ENCODE results near the gene ANKRD10. TPM values are rescaled to one million over a fixed set of nuclear protein-coding genes. Genes with fewer than 3 reads are reported as not detected.

The ANKRD10 gene
- total and polyA plus RNA-seq, 10 of the 15 experiments (the other 5 are each of a cell fraction or from before 2014, with no cell fraction given) = 47.1 to 199 (median 97.2) TPM

- H3K79me2 ChIP-seq (ENCODE audit: control insufficient read depth, insufficient read depth, low read length) = no peaks in the 10 kb centered on the region
- no peak overlapping the region for H3K4me2 ChIP-seq (ENCODE audit: control insufficient read depth, insufficient read depth)
- CTCF ChIA-PET = interaction anchor here (0.7 to 1.4 kb wide), 2 partner anchors 197 to 225 kb away, joined by 3 read pairs; no protein-coding TSS in a partner anchor
- intact Hi-C loops (cut with micrococcal nuclease; ENCODE audit: unreplicated experiment) = no loop called here
- peak; percentile 37 for ATAC-seq
- H3K27ac ChIP-seq (ENCODE audit: control insufficient read depth, insufficient read depth) = no peak overlapping the region
- no peak overlapping the region for H3K4me3 ChIP-seq
- in situ Hi-C loops (cut with MboI) = no loop called here
- no peaks in the 10 kb centered on the region for H3K4me1 ChIP-seq (ENCODE audit: control insufficient read depth, insufficient read depth, low read length)
- H3K9ac ChIP-seq (ENCODE audit: control insufficient read depth, insufficient read depth, low read length) = no peak overlapping the region
- no peaks in the 10 kb centered on the region for H3K27me3 ChIP-seq (replicated peaks in 1 of 2; ENCODE audit: control insufficient read depth in 2 of 2, insufficient read depth in 2 of 2, low read length in 1 of 2)
- POLR2A ChIA-PET = no interaction called here
- H2AFZ ChIP-seq (ENCODE audit: control insufficient read depth, low read depth, low read length) = no peak overlapping the region
- BruUV-seq (replicated peaks) = no TSS peak
- H3K36me3 ChIP-seq (ENCODE audit: control insufficient read depth in 2 of 2, insufficient read depth in 2 of 2, low read length in 1 of 2) = no peaks in the 10 kb centered on the region
- no peak for FAIRE-seq
- no peak for DNase-seq (ENCODE audit: low read depth, low spot score)
- SMC1A ChIA-PET (ENCODE audit: uncharacterized antibody, unreplicated experiment) = no interaction called here
- no peaks in the 10 kb centered on the region for H4K20me1 ChIP-seq (ENCODE audit: control insufficient read depth, insufficient read depth)
- no peaks in the 10 kb centered on the region; the same call in 2 of the 3 replicates for H3K9me3 ChIP-seq (replicated peaks; ENCODE audit: control insufficient read depth, insufficient read depth, low read length)
- RAD21 ChIA-PET (ENCODE audit: unreplicated experiment) = no interaction called here
- WGBS (ENCODE audit: insufficient coverage, insufficient replicate concordance, low lambda C conversion rate, missing lambda C conversion rate) = 38% methylated on average over 34 of the region's 34 CpGs
- TF ChIP-seq NRF1 (conservative IDR thresholded peaks at IDR 0.05; ENCODE audit: low read depth, low read length) (no peak), BCL3 (IDR thresholded peaks at IDR 0.05; ENCODE audit: borderline replicate concordance, insufficient read depth, low read depth, low read length, poor library complexity, severe bottlenecking) (peak; percentile 37), SP1 (IDR thresholded peaks at IDR 0.05; ENCODE audit: low read depth, low read length) (no peak), PKNOX1 (IDR thresholded peaks at IDR 0.05) (0 out of 2 replicates have a peak, but pooled peaks have one; percentile 17), PML (IDR thresholded peaks at IDR 0.05; ENCODE audit: low read length) (no peak), BHLHE40 (IDR thresholded peaks at IDR 0.05; ENCODE audit: borderline replicate concordance in 1 of 2, low read depth in 2 of 2, low read length in 1 of 2) (peak in 1 of 2 experiments; percentile 33; a peak in 1 of 4 replicates), PAX5 (IDR thresholded peaks at IDR 0.05; ENCODE audit: borderline replicate concordance, low read depth, low read length) (no peak), PBX3 (IDR thresholded peaks at IDR 0.05; ENCODE audit: insufficient replicate concordance, low read depth, low read length) (no peak), ATF7 (IDR thresholded peaks at IDR 0.05; ENCODE audit: low read depth) (no peak), TBL1XR1 (IDR thresholded peaks at IDR 0.05; ENCODE audit: low read depth, low read length) (no peak), RCOR1 (conservative IDR thresholded peaks at IDR 0.05; ENCODE audit: low read depth, low read length) (no peak), FOS (IDR thresholded peaks at IDR 0.05; ENCODE audit: borderline replicate concordance, extremely low read depth, insufficient read length) (no peak), KDM1A (IDR thresholded peaks at IDR 0.05; ENCODE audit: borderline replicate concordance) (no peak), CBX3 (IDR thresholded peaks at IDR 0.05; ENCODE audit: borderline replicate concordance, low read depth) (no peak), ATF2 (IDR thresholded peaks at IDR 0.05; ENCODE audit: low read length) (no peak)
Measured at GRCh38 chr13:110869805-110870706, 44.8 kb downstream of the ANKRD10 start.
